Hepatocyte (in vitro differentiated cells): ENCODE results near the gene NT5C. TPM values are rescaled to one million over a fixed set of nuclear protein-coding genes. Genes with fewer than 3 reads are reported as not detected.

Experiments used
- DNase-seq: peaks from one replicate; pipeline ENCODE4 v3.0.0-alpha.2; 2016; ENCODE audit warnings: low spot score
- H2AFZ ChIP-seq: fragments of 200-600 bp; sonication (generic); 2 replicates; pipeline ENCODE4 v1.6.0; 2016; ENCODE audit warnings: antibody characterized with exemption, mild to moderate bottlenecking
- H3K27ac ChIP-seq: fragments of 200-600 bp; sonication (generic); 2 replicates; pipeline ENCODE4 v1.5.1; 2016; ENCODE audit warnings: mild to moderate bottlenecking
- H3K27me3 ChIP-seq: fragments of 200-600 bp; sonication (generic); 2 replicates; pipeline ENCODE4 v1.6.1; 2016
- H3K36me3 ChIP-seq: fragments of 200-600 bp; sonication (generic); replicated peaks from 2 replicates; pipeline ENCODE4 v1.5.1; 2016; ENCODE audit warnings: low read depth; ENCODE audit not compliant: insufficient read depth
- H3K4me1 ChIP-seq: fragments of 200-600 bp; sonication (generic); 2 replicates; pipeline ENCODE4 v1.5.1; 2016; ENCODE audit warnings: mild to moderate bottlenecking, moderate library complexity; ENCODE audit not compliant: insufficient read depth
- H3K4me2 ChIP-seq: fragments of 200-600 bp; sonication (generic); 2 replicates; pipeline ENCODE4 v1.6.0; 2016
- H3K4me3 ChIP-seq: fragments of 200-600 bp; sonication (generic); 2 replicates; pipeline ENCODE4 v1.5.1; 2016; ENCODE audit warnings: mild to moderate bottlenecking
- H3K79me2 ChIP-seq: fragments of 200-600 bp; sonication (generic); 2 replicates; pipeline ENCODE4 v1.6.0; 2017; ENCODE audit warnings: mild to moderate bottlenecking
- H3K9me2 ChIP-seq: fragments of 200-600 bp; sonication (generic); replicated peaks from 2 replicates; pipeline ENCODE4 v1.6.0; 2017; ENCODE audit warnings: mild to moderate bottlenecking; ENCODE audit not compliant: insufficient read depth
- H3K9me3 ChIP-seq: fragments of 200-600 bp; sonication (generic); 2 replicates; pipeline ENCODE4 v1.5.1; 2016; ENCODE audit warnings: low read depth, mild to moderate bottlenecking
- H4K20me1 ChIP-seq: fragments of 200-600 bp; sonication (generic); 2 replicates; pipeline ENCODE4 v1.6.0; 2016; ENCODE audit warnings: mild to moderate bottlenecking; ENCODE audit not compliant: insufficient read depth, poor library complexity, severe bottlenecking
- EZH2 ChIP-seq: fragments of 200-600 bp; sonication (generic); IDR thresholded peaks from 2 replicates; pipeline ENCODE4 v1.6.1; 2016; ENCODE audit warnings: antibody characterized with exemption, mild to moderate bottlenecking, borderline replicate concordance
- EZH2phosphoT487 ChIP-seq: fragments of 200-600 bp; sonication (generic); IDR thresholded peaks from one replicate; pipeline ENCODE4 v1.6.1; 2018; ENCODE audit warnings: antibody characterized with exemption, mild to moderate bottlenecking, low read depth, moderate library complexity; ENCODE audit not compliant: unreplicated experiment, severe bottlenecking
- WGBS: methylation state at CpG from one replicate; pipeline ENCODE4 v1.1.6; 2016; ENCODE audit warnings: low lambda C conversion rate; ENCODE audit errors: missing lambda C conversion rate; 5-methylcytosine and 5-hydroxymethylcytosine counted together
- polyA plus RNA-seq: library from polyadenylated mRNA; unstranded; fragments of >200 nt; fragmentation: Nextera tagmentation; extraction: Ambion mirVana; gene quantifications from 2 replicates; pipeline ENCODE4 v1.2.1, GENCODE V29; 2016
- total RNA-seq: library from RNA; depleted of rRNA; stranded (reverse); fragments of >200 nt; gene quantifications from 2 replicates; pipeline ENCODE4 v1.2.3, GENCODE V29; 2014
- TF ChIP-seq, protein P1 (sequence below): fragments of 200-600 bp; sonication (generic); IDR thresholded peaks from 2 replicates; pipeline ENCODE4 v1.5.1; 2016; ENCODE audit warnings: antibody characterized with exemption, mild to moderate bottlenecking; ENCODE audit not compliant: poor library complexity

Gene NT5C
- total and polyA plus RNA-seq, 2 experiments from 2014 or later = 46.3 to 73.3 TPM

DNA sequence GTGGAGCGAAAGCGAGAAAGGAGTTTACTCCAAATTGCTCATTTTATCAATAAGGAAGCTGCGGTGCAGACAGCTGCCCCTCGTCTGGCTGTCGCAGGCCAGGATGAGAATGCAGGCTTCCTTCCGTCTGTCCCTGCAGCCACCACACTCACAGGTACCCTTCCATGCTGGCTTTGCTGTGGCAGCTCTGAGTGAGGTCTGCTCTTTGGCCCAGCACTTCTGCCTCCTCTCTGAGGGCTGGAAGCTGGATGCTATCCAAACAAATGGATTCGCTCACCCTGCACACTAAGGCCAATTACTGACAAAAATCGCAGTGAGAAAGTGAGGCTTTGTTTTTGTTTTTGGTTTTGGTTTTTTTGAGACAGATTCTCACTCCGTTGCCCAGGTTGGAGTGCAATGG, 14.8 kb downstream of the NT5C start:
- H3K36me3 ChIP-seq = no peaks in the 10 kb centered on the region
- H3K4me1 ChIP-seq = peaks cover 3% of the 10 kb centered on the region
- H3K79me2 ChIP-seq = peaks cover 19% of the 10 kb centered on the region
- no peak overlapping the region for H3K4me2 ChIP-seq
- H2AFZ ChIP-seq = no peak overlapping the region
- H4K20me1 ChIP-seq = no peaks in the 10 kb centered on the region
- H3K27ac ChIP-seq = no peak overlapping the region
- no peaks in the 10 kb centered on the region for H3K9me3 ChIP-seq
- DNase-seq = no peak
- 96% methylated on average over 9 of the region's 9 CpGs for WGBS
- no peaks in the 10 kb centered on the region for H3K27me3 ChIP-seq
- H3K4me3 ChIP-seq = no peak overlapping the region
- TF ChIP-seq EZH2phosphoT487 (no peak), EZH2 (no peak)
- TF ChIP-seq, protein P1, sequence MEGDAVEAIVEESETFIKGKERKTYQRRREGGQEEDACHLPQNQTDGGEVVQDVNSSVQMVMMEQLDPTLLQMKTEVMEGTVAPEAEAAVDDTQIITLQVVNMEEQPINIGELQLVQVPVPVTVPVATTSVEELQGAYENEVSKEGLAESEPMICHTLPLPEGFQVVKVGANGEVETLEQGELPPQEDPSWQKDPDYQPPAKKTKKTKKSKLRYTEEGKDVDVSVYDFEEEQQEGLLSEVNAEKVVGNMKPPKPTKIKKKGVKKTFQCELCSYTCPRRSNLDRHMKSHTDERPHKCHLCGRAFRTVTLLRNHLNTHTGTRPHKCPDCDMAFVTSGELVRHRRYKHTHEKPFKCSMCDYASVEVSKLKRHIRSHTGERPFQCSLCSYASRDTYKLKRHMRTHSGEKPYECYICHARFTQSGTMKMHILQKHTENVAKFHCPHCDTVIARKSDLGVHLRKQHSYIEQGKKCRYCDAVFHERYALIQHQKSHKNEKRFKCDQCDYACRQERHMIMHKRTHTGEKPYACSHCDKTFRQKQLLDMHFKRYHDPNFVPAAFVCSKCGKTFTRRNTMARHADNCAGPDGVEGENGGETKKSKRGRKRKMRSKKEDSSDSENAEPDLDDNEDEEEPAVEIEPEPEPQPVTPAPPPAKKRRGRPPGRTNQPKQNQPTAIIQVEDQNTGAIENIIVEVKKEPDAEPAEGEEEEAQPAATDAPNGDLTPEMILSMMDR = no peak
- H3K9me2 ChIP-seq = no peaks in the 10 kb centered on the region

DNA sequence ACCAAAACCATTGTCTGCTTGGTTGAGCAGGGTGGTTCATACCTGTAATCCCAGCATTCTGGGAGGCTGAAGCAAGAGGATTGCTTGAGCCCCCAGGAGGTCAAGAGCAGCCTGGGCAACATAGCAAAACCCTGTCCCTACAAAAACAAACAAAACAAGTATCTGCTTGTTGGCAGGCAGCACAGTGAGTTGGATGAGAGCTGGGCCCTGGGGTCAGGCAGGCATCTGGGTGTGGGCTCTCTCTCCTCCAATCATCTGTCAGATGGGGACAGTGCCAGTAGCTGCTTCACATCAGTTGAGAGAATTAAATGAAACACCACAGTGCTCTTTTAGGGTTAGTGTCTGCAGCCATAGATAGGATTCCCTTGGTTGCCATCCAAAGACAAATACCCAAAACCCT, 16.0 kb downstream of the NT5C start:
- Histone ChIP-seq H3K9me3 (no peaks in the 10 kb centered on the region), H3K36me3 (no peaks in the 10 kb centered on the region), H3K79me2 (peaks cover 30% of the 10 kb centered on the region), H4K20me1 (no peaks in the 10 kb centered on the region), H3K4me1 (peaks cover 8% of the 10 kb centered on the region), H2AFZ (no peak overlapping the region), H3K4me3 (no peak overlapping the region), H3K27me3 (no peaks in the 10 kb centered on the region), H3K4me2 (no peak overlapping the region), H3K9me2 (no peaks in the 10 kb centered on the region), H3K27ac (no peak overlapping the region)
- no peak for TF ChIP-seq EZH2phosphoT487
- TF ChIP-seq, protein P1 = no peak
- no peak for TF ChIP-seq EZH2
- DNase-seq = no peak

DNA sequence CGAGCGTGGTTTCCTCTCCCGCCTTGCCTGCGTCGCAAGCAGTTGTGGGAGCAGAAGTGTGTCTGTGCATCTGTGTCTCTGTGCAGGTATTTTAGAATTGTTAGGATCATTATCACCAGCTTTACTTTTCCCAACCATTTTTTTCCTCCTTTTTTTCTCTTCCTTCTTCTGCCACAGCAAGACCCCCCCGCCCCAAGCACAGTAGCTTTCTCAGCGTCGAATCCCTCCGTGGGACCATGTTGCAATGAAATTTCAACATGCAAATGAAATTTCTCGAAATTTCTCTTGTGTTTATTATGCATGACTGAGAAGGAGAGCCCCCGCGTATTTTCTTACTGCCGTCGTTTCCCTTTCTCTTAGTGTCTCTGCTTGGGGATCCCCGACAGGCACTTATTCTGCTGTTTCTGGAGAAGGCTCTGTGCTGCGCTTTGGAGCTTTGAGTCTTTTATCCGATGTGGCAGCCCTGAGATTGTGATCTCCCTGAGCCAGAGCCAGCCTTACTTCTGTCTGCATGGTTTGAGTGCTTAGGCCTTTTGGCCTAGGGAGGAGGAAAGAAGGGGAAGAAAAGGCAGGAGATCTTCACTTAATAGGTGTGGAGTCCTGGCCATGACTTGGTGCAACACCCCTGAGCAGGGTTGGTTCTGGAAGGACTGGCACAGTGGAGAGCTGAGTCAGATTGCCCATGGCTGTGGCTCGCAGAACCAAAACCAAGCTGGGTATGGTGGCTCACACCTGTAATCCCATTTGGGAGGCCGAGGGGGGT, 16.8 kb downstream of the NT5C start:
- peak overlapping the region; percentile 71 for H3K4me2 ChIP-seq
- DNase-seq = no peak
- H3K9me3 ChIP-seq = no peaks in the 10 kb centered on the region
- no peaks in the 10 kb centered on the region for H4K20me1 ChIP-seq
- peak overlapping the region; percentile 47 for H2AFZ ChIP-seq
- H3K4me1 ChIP-seq = peaks cover 9% of the 10 kb centered on the region
- no peak overlapping the region for H3K4me3 ChIP-seq
- H3K27ac ChIP-seq = peak overlapping the region; percentile 66
- 87% methylated on average over 19 of the region's 19 CpGs for WGBS
- no peak for TF ChIP-seq EZH2
- TF ChIP-seq EZH2phosphoT487 = no peak
- TF ChIP-seq, protein P1 = no peak
- H3K9me2 ChIP-seq = no peaks in the 10 kb centered on the region
- peaks cover 36% of the 10 kb centered on the region for H3K79me2 ChIP-seq
- no peaks in the 10 kb centered on the region for H3K27me3 ChIP-seq
- no peaks in the 10 kb centered on the region for H3K36me3 ChIP-seq
